ENCODE data around the gene CDHR2.

DNA sequence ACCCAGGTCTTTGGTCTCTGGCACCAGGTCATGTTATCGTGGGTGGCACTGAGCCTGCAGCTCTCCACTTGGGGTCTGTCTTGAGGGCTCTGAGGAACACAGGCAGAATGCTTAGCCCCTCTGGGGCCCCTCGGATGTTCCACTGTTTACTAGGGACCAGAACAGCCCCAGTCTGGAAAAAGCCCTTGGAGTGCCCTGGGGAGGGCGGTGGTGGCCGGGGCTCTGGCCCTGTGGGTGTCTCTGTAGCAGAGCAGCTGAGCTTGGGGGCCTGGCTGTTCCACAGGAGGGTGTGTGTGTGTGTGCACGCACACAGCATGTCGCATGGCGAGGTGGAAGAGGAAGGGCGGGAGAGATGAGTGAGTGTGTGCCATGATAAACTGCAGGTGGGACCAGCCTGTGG is 45.4 kb downstream of the CDHR2 start:
- TF ChIP-seq POLR2AphosphoS5 (IDR thresholded peaks at IDR 0.05; ENCODE audit: low read depth, low read length) (no peak), POLR2A (IDR thresholded peaks at IDR 0.05; ENCODE audit: low read depth, low read length) (no peak)

Measured in GM12891 (cell line).